ENCODE measurements around the gene RAB6B.

Gene RAB6B

GRCh38 chr3:133937061-133937686, 41.5 kb upstream of the RAB6B start:
- no peak overlapping the region for H3K4me3 ChIP-seq (replicated peaks; ENCODE audit: insufficient read depth, low read length)
- no peak overlapping the region for H3K27ac ChIP-seq (replicated peaks)
- TF ChIP-seq POLR2AphosphoS5 (IDR thresholded peaks at IDR 0.05; ENCODE audit: low read depth) (no peak), CTCF (IDR thresholded peaks at IDR 0.05; ENCODE audit: insufficient read depth, low read length) (no peak), GABPA (IDR thresholded peaks at IDR 0.05; ENCODE audit: low read depth) (no peak)
- no peaks in the 10 kb centered on the region for H3K27me3 ChIP-seq (ENCODE audit: insufficient read depth, poor library complexity, severe bottlenecking)
- no peak for DNase-seq (ENCODE audit: low read depth in 1 of 2, low spot score in 1 of 2)

GRCh38 chr3:133935843-133936769, 40.4 kb upstream of the RAB6B start:
- Histone ChIP-seq H3K4me3 (replicated peaks; ENCODE audit: insufficient read depth, low read length) (no peak overlapping the region), H3K27ac (replicated peaks) (no peak overlapping the region), H3K27me3 (ENCODE audit: insufficient read depth, poor library complexity, severe bottlenecking) (no peaks in the 10 kb centered on the region)
- DNase-seq (ENCODE audit: low read depth in 1 of 2, low spot score in 1 of 2): no peak
- no peak for TF ChIP-seq SPI1 (IDR thresholded peaks at IDR 0.05; ENCODE audit: borderline replicate concordance, low read depth)
- TF ChIP-seq REST (IDR thresholded peaks at IDR 0.05; ENCODE audit: insufficient replicate concordance, low read depth): no peak
- TF ChIP-seq CTCF (IDR thresholded peaks at IDR 0.05; ENCODE audit: insufficient read depth, low read length): no peak
- no peak for TF ChIP-seq GABPA (IDR thresholded peaks at IDR 0.05; ENCODE audit: low read depth)
- no peak for TF ChIP-seq POLR2AphosphoS5 (IDR thresholded peaks at IDR 0.05; ENCODE audit: low read depth)

GRCh38 chr3:133934996-133935842, 39.5 kb upstream of the RAB6B start:
- TF ChIP-seq GABPA (IDR thresholded peaks at IDR 0.05; ENCODE audit: low read depth) (no peak), POLR2AphosphoS5 (IDR thresholded peaks at IDR 0.05; ENCODE audit: low read depth) (no peak), SPI1 (IDR thresholded peaks at IDR 0.05; ENCODE audit: borderline replicate concordance, low read depth) (no peak), CTCF (IDR thresholded peaks at IDR 0.05; ENCODE audit: insufficient read depth, low read length) (no peak), REST (IDR thresholded peaks at IDR 0.05; ENCODE audit: insufficient replicate concordance, low read depth) (no peak)
- DNase-seq (ENCODE audit: low read depth in 1 of 2, low spot score in 1 of 2): no peak
- H3K4me3 ChIP-seq (replicated peaks; ENCODE audit: insufficient read depth, low read length): no peak overlapping the region
- H3K27ac ChIP-seq (replicated peaks): no peak overlapping the region
- no peaks in the 10 kb centered on the region for H3K27me3 ChIP-seq (ENCODE audit: insufficient read depth, poor library complexity, severe bottlenecking)

Data from HL-60 (cell line).